K562 (cell line): Measurements from ENCODE around the gene TMC6. TPM values are rescaled to one million over a fixed set of nuclear protein-coding genes. Genes with fewer than 3 reads are reported as not detected.

Source experiments
- ADNP ChIP-seq: fragments of 200-800 bp; sonication (Bioruptor generic); IDR thresholded peaks from 2 replicates; pipeline ENCODE4 v1.6.1; 2016; ENCODE audit warnings: missing genetic modification characterization, missing compliant biosample characterization
- GABPA ChIP-seq: fragments of 200-800 bp; sonication (Bioruptor generic); conservative IDR thresholded peaks from 2 replicates; pipeline ENCODE4 v1.6.1; 2016; ENCODE audit warnings: low read depth, missing genetic modification characterization, missing compliant biosample characterization
- MECOM ChIP-seq: fragments of 250-450 bp; sonication (Bioruptor Pico); IDR thresholded peaks from 2 replicates; pipeline ENCODE4 v1.8.0; 2022; ENCODE audit warnings: inconsistent platforms
- NCOA1 ChIP-seq: fragments of 450-650 bp; IDR thresholded peaks from 2 replicates; pipeline ENCODE4 v1.6.1; 2016; ENCODE audit warnings: low read depth
- POU5F1 ChIP-seq: fragments of 150-350 bp; IDR thresholded peaks from 2 replicates; pipeline ENCODE4 v1.6.1; 2014; ENCODE audit warnings: borderline replicate concordance, low read length, low read depth, mild to moderate bottlenecking; ENCODE audit not compliant: partially characterized antibody
- SUPT5H ChIP-seq: fragments of 450-650 bp; IDR thresholded peaks from 2 replicates; pipeline ENCODE4 v1.6.1; 2016
- TAF1 ChIP-seq: IDR thresholded peaks from 2 replicates; pipeline ENCODE4 v1.6.1; 2011; ENCODE audit warnings: mild to moderate bottlenecking, low read length, moderate library complexity; ENCODE audit not compliant: insufficient read depth, control insufficient read depth, severe bottlenecking; ENCODE audit errors: extremely low read depth
- ZNF174 ChIP-seq: fragments of 250-450 bp; sonication (Bioruptor Pico); IDR thresholded peaks from 2 replicates; pipeline ENCODE4 v1.4.0; 2020; ENCODE audit warnings: mild to moderate bottlenecking
- ZNF274 ChIP-seq: IDR thresholded peaks from 2 replicates; pipeline ENCODE4 v1.6.1; 2011; ENCODE audit warnings: low read depth, mild to moderate bottlenecking, low read length, moderate library complexity, borderline replicate concordance
- ZNF445 ChIP-seq: fragments of 250-450 bp; sonication (Bioruptor Pico); IDR thresholded peaks from 2 replicates; pipeline ENCODE4 v1.4.0; 2020; ENCODE audit warnings: low read depth, mild to moderate bottlenecking, moderate library complexity
- ZSCAN32 ChIP-seq: fragments of 450-650 bp; formaldehyde crosslinking; IDR thresholded peaks from 2 replicates; pipeline ENCODE4 v1.4.0; 2020; ENCODE audit warnings: mild to moderate bottlenecking, moderate library complexity
- polyA plus RNA-seq, 8 experiments: library from polyadenylated mRNA; depleted of rRNA in 4 of 8; stranded (reverse) in 5 of 8; unstranded in 3 of 8; fragments of >200 nt; fragmentation: Nextera tagmentation in 2 of 8; fragmentation: Illumina TruSeq in 1 of 8; extraction: Ambion mirVana in 2 of 8; extraction: Trizol in 1 of 8; gene quantifications; 2 replicates each; pipeline versions ENCODE4 v1.2.1 to v1.2.3, GENCODE V29; 2011 to 2014; ENCODE audit warnings: inconsistent platforms in 1 of 8, missing spikeins in 1 of 8
- total RNA-seq, 7 experiments: library from RNA; depleted of rRNA in 6 of 7; stranded (reverse); fragments of >200 nt in 6 of 7; fragmentation: Illumina TruSeq in 2 of 7; extraction: Trizol in 2 of 7; gene quantifications; 2 replicates each; pipeline versions ENCODE4 v1.2.1 to v1.2.3, GENCODE V29; 2011 to 2021; ENCODE audit warnings: low replicate concordance in 1 of 7
- TF ChIP-seq, protein P1 (sequence below): fragments of 450-650 bp; IDR thresholded peaks from 2 replicates; pipeline ENCODE4 v1.6.1; 2018; ENCODE audit warnings: mild to moderate bottlenecking, low read depth; ENCODE audit not compliant: partially characterized antibody
- TF ChIP-seq, protein P2 (sequence below), 2 experiments: fragments of 450-650 bp; IDR thresholded peaks; 2 replicates each; pipeline ENCODE4 v1.6.1; 2016; ENCODE audit warnings: mild to moderate bottlenecking in 2 of 2, borderline replicate concordance in 1 of 2, low read depth in 1 of 2, moderate library complexity in 1 of 2
- TF ChIP-seq, protein P3 (sequence below): sonication (generic); formaldehyde crosslinking; IDR thresholded peaks from 2 replicates; pipeline ENCODE4 v1.5.0; 2020; ENCODE audit warnings: missing genetic modification reagents
- TF ChIP-seq, protein P4 (sequence below): fragments of 250-450 bp; sonication (Bioruptor Pico); IDR thresholded peaks from 2 replicates; pipeline ENCODE4 v1.5.0; 2021

Gene TMC6
- total and polyA plus RNA-seq, 9 of the 15 experiments (the other 6 are each of a cell fraction or from before 2014, with no cell fraction given): 4.1 to 351 (median 66.9) TPM

DNA sequence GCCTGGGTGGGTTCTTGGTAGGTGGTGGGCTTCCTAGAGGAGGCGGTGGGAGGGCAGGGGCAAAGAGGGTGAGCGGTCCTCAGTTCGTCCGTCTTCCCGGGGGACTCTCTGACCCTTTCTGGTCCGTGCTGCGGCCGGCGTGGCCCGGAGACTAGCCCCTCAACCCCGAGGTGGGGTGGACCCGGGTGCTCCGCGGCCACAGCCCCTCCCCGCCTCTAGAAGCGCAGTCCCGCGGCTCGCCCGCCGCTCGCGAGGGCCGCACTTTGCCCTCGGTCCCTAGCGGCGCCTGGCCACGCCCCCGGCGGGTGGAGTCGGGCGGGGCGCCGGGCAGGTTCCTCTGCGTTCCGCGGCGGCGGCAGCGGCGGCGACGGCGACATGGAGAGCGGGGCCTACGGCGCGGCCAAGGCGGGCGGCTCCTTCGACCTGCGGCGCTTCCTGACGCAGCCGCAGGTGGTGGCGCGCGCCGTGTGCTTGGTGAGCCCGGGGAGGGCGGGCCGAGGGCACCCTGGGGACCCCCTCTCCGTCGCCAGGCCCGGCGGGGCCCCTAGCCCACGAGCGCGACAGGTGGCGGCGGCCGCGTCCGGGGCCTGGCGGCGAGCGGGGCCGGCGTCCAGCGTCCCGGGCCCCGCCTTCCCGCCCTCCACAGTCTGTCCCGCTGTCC lies 39.8 kb upstream of the TMC6 start, which contains the start of gene SYNGR2 (continued):
- TF ChIP-seq, protein P1, sequence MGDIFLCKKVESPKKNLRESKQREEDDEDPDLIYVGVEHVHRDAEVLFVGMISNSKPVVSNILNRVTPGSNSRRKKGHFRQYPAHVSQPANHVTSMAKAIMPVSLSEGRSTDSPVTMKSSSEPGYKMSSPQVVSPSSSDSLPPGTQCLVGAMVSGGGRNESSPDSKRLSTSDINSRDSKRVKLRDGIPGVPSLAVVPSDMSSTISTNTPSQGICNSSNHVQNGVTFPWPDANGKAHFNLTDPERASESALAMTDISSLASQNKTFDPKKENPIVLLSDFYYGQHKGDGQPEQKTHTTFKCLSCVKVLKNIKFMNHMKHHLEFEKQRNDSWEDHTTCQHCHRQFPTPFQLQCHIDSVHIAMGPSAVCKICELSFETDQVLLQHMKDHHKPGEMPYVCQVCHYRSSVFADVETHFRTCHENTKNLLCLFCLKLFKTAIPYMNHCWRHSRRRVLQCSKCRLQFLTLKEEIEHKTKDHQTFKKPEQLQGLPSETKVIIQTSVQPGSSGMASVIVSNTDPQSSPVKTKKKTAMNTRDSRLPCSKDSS: no peak
- no peak for TF ChIP-seq GABPA (tag)
- no peak for TF ChIP-seq ZNF445 (CRISPR knock-in tag)
- TF ChIP-seq, protein P2, sequence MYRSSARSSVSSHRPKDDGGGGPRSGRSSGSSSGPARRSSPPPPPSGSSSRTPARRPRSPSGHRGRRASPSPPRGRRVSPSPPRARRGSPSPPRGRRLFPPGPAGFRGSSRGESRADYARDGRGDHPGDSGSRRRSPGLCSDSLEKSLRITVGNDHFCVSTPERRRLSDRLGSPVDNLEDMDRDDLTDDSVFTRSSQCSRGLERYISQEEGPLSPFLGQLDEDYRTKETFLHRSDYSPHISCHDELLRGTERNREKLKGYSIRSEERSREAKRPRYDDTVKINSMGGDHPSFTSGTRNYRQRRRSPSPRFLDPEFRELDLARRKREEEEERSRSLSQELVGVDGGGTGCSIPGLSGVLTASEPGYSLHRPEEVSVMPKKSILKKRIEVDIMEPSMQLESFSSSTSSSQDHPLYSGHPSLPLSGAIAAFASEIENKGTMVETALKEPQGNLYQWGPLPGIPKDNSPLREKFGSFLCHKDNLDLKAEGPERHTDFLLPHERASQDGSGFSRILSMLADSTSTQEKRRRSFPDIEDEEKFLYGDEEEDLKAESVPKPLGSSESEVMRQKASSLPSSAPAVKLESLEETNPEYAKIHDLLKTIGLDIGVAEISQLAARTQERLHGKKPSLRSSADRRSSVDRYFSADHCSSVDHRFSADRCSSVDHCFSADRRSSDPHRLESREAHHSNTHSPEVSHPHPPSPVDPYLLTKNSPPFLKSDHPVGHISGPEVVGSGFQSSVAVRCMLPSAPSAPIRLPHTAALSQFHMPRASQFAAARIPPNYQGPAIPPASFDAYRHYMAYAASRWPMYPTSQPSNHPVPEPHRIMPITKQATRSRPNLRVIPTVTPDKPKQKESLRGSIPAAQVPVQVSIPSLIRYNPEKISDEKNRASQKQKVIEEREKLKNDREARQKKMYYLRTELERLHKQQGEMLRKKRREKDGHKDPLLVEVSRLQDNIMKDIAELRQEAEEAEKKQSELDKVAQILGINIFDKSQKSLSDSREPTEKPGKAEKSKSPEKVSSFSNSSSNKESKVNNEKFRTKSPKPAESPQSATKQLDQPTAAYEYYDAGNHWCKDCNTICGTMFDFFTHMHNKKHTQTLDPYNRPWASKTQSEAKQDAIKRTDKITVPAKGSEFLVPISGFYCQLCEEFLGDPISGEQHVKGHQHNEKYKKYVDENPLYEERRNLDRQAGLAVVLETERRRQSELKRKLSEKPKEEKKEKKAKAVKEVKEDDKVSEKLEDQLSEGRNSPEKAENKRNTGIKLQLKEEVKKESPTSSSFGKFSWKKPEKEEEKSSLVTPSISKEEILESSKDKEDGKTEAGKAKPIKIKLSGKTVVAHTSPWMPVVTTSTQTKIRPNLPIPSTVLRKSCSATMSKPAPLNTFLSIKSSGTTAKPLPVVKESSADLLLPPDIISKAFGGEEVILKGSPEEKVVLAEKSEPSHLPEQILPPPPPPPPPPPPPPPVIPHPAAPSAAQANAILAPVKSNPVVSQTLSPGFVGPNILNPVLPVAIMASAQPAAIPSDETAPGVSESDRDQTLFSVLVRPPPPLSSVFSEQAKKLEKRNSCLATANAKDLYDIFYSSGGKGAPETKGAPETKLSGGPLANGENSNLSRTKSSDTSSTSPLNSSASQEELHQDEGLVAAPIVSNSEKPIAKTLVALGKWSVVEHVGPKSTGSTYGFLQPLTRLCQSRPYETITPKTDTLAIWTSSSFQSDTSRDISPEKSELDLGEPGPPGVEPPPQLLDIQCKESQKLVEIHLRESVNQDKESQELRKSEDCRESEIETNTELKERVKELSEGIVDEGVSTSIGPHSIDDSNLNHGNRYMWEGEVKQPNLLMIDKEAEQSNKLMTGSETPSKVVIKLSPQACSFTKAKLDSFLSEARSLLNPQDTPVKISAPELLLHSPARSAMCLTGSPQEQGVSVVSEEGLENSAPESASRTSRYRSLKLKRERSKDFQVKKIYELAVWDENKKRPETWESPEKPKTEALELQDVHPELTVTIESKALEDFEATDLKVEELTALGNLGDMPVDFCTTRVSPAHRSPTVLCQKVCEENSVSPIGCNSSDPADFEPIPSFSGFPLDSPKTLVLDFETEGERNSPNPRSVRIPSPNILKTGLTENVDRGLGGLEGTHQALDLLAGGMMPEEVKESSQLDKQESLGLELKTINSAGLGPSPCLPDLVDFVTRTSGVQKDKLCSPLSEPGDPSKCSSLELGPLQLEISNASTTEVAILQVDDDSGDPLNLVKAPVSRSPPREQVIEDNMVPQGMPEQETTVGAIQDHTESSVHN (IDR thresholded peaks at IDR 0.05; ENCODE audit: borderline replicate concordance in 1 of 2, low read depth in 1 of 2): no peak
- peak; percentile 44 for TF ChIP-seq TAF1
- TF ChIP-seq ADNP (tag): no peak
- TF ChIP-seq, protein P3, sequence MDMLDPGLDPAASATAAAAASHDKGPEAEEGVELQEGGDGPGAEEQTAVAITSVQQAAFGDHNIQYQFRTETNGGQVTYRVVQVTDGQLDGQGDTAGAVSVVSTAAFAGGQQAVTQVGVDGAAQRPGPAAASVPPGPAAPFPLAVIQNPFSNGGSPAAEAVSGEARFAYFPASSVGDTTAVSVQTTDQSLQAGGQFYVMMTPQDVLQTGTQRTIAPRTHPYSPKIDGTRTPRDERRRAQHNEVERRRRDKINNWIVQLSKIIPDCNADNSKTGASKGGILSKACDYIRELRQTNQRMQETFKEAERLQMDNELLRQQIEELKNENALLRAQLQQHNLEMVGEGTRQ (CRISPR knock-in tag): no peak
- no peak for TF ChIP-seq ZSCAN32 (CRISPR knock-in tag)
- TF ChIP-seq POU5F1: no peak
- no peak for TF ChIP-seq ZNF274
- TF ChIP-seq SUPT5H: no peak
- no peak for TF ChIP-seq NCOA1
- TF ChIP-seq, protein P4, sequence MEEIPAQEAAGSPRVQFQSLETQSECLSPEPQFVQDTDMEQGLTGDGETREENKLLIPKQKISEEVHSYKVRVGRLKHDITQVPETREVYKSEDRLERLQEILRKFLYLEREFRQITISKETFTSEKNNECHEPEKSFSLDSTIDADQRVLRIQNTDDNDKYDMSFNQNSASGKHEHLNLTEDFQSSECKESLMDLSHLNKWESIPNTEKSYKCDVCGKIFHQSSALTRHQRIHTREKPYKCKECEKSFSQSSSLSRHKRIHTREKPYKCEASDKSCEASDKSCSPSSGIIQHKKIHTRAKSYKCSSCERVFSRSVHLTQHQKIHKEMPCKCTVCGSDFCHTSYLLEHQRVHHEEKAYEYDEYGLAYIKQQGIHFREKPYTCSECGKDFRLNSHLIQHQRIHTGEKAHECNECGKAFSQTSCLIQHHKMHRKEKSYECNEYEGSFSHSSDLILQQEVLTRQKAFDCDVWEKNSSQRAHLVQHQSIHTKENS: no peak
- no peak for TF ChIP-seq MECOM (CRISPR knock-in tag)
- no peak for TF ChIP-seq ZNF174
